ENCODE data around the gene KLHL1.

DNA sequence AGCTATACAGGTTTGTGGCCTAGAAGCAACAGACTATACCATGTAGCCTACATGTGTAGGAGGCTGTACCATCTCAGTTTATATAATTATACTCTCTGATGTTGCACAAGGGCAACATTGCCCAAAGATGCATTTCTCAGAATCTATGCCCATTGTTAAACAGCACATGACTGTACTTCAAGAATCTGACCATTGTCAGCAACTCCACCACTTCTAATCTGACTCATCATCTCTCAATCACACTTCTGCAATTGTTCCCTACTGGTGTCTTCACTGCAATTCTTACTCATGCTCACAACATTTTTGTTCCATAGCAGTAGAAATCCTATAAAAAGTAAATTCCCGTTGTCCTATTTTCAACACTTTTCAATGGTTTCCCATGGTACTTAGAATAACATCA is 64.6 kb downstream of the KLHL1 start:
- TF ChIP-seq, protein P1, sequence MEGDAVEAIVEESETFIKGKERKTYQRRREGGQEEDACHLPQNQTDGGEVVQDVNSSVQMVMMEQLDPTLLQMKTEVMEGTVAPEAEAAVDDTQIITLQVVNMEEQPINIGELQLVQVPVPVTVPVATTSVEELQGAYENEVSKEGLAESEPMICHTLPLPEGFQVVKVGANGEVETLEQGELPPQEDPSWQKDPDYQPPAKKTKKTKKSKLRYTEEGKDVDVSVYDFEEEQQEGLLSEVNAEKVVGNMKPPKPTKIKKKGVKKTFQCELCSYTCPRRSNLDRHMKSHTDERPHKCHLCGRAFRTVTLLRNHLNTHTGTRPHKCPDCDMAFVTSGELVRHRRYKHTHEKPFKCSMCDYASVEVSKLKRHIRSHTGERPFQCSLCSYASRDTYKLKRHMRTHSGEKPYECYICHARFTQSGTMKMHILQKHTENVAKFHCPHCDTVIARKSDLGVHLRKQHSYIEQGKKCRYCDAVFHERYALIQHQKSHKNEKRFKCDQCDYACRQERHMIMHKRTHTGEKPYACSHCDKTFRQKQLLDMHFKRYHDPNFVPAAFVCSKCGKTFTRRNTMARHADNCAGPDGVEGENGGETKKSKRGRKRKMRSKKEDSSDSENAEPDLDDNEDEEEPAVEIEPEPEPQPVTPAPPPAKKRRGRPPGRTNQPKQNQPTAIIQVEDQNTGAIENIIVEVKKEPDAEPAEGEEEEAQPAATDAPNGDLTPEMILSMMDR (IDR thresholded peaks at IDR 0.05) = no peak
- TF ChIP-seq EZH2 (IDR thresholded peaks at IDR 0.05) = no peak

Measured in neural progenitor cell (in vitro differentiated cells).